Left forelimb (tissue), 1 donor: ENCODE results near the gene PARD3.

Experiments used
- DNase-seq: peaks from one replicate; pipeline ENCODE4 v3.0.0-alpha.2; 2018; ENCODE audit warnings: low spot score

PARD3 gene

GRCh38 chr10:34340934-34341333, 474.2 kb downstream of the PARD3 start:
- DNase-seq: no peak

GRCh38 chr10:34339816-34340553, 475.1 kb downstream of the PARD3 start:
- no peak for DNase-seq

GRCh38 chr10:34337917-34338316, 477.2 kb downstream of the PARD3 start:
- no peak for DNase-seq

- no peak for DNase-seq
Observed at GRCh38 chr10:34335960-34336690, 479.0 kb downstream of the PARD3 start.

GRCh38 chr10:34334908-34335307, 480.2 kb downstream of the PARD3 start:
- no peak for DNase-seq

GRCh38 chr10:34333513-34333912, 481.6 kb downstream of the PARD3 start:
- DNase-seq: no peak

GRCh38 chr10:34327184-34327583, 487.9 kb downstream of the PARD3 start:
- DNase-seq: no peak

GRCh38 chr10:34323192-34323591, 491.9 kb downstream of the PARD3 start:
- DNase-seq: no peak

GRCh38 chr10:34320265-34320664, 494.8 kb downstream of the PARD3 start:
- DNase-seq: no peak

- DNase-seq: no peak
Observed at GRCh38 chr10:34319197-34319846, 495.8 kb downstream of the PARD3 start.

- DNase-seq: no peak
Observed at GRCh38 chr10:34316154-34316553, 498.9 kb downstream of the PARD3 start.

GRCh38 chr10:34314457-34314856, 500.6 kb downstream of the PARD3 start:
- DNase-seq: no peak

GRCh38 chr10:34313888-34314287, 501.2 kb downstream of the PARD3 start:
- no peak for DNase-seq

- DNase-seq: no peak
Observed at GRCh38 chr10:34313353-34313752, 501.7 kb downstream of the PARD3 start.

- DNase-seq: no peak
Observed at GRCh38 chr10:34311679-34312078, 503.4 kb downstream of the PARD3 start.

- DNase-seq: no peak
Observed at GRCh38 chr10:34310234-34310633, 504.9 kb downstream of the PARD3 start.

- no peak for DNase-seq
Observed at GRCh38 chr10:34305189-34305588, 509.9 kb downstream of the PARD3 start.

- no peak for DNase-seq
Observed at GRCh38 chr10:34303022-34303421, 512.1 kb downstream of the PARD3 start.

- DNase-seq: no peak
Observed at GRCh38 chr10:34299105-34299611, 515.9 kb downstream of the PARD3 start.

GRCh38 chr10:34298346-34298818, 516.7 kb downstream of the PARD3 start:
- DNase-seq: no peak

- DNase-seq: no peak
Observed at GRCh38 chr10:34297541-34298345, 517.4 kb downstream of the PARD3 start.

GRCh38 chr10:34295142-34295548, 520.0 kb downstream of the PARD3 start:
- no peak for DNase-seq
